ENCODE data around the gene WAS.
"Not testable (repeated sequence)": the region's sequence is repeated elsewhere in the genome, so short reads cannot be mapped to it uniquely, and the experiment has no call there.

WAS gene

GRCh38 chrX:48688531-48689150 lies 5.0 kb downstream of the WAS start:
- no peak for DNase-seq

- no peak for DNase-seq
Measured at GRCh38 chrX:48689208-48689920, 5.8 kb downstream of the WAS start.

DNA sequence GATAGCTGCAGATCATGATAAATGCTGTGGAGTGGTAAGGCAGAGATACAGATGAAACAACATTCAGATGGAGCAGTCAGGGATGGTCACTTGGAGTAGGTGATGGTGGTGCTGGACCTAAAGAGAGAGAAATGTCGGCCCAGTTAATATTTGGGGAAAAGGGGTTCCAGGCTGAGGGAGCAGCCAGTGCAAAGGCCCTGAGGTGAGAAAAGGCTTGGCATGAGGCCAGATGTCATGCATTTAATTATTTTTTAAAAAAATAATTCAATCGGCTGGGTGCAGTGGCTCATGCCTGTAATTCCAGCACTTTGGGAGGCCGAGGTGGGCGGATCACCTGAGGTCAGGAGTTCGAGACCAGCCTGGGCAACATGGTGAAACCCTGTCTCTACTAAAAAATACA lies 8.1 kb downstream of the WAS start:
- DNase-seq = not testable (repeated sequence)

- no peak for DNase-seq
Measured at GRCh38 chrX:48694776-48695533, 11.4 kb downstream of the WAS start.

DNA sequence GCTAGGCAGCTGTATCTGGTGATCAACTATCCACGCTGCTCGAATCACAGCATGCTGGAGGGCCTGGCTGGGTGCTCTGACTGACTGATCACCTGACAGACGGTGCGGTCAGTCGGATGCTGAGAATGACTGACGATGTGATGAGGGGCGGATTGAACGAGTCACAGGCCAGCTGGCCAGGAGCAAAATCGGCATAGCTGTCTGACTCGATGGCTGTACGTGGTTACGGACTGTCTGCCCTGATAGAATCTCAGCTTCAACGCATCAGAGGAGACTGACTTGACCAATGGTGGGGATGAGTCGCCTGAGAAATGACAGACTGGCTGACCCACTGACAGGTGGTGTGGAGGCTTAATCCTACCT lies 11.9 kb downstream of the WAS start:
- DNase-seq = no peak

GRCh38 chrX:48695925-48696300 lies 12.3 kb downstream of the WAS start:
- DNase-seq = no peak

DNA sequence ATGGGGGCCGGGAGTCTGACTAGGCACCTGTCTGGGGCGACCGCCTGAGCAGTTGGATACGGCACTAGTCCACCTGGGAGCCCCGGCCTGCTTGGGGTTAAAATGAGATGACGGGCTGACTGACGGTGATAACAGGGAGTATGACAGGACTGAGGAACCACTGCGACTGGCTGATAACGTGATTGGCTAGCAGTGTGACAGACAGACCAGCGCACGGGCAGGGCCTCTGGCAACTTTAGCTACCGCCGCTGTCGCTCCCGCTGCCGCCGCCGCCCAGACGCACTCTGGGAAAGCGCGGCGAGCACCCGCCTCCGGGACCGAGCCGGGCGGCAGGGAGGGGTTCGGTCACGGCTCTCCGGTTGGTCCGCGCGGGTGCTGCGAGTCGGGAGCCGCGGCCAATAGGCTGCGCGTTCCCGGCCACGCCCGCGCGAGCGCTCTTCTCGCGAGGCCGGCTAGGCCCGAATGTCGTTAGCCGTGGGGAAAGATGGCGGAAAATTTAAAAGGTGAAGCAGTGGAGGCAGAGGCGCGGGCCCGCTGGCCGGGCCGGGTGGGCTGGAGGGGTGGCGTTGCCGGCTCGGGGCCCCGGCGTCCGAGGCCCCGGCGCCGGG lies 12.8 kb downstream of the WAS start, which contains the start of gene SUV39H1:
Gene SUV39H1 (plus strand): TSS at position 434 of the 608 bp plus-strand sequence. CDS start 51 bp downstream, at position 485.
- peak; percentile 59 for DNase-seq

- peak; percentile 6 for DNase-seq
Measured at GRCh38 chrX:48696909-48697727, 13.5 kb downstream of the WAS start.

DNA sequence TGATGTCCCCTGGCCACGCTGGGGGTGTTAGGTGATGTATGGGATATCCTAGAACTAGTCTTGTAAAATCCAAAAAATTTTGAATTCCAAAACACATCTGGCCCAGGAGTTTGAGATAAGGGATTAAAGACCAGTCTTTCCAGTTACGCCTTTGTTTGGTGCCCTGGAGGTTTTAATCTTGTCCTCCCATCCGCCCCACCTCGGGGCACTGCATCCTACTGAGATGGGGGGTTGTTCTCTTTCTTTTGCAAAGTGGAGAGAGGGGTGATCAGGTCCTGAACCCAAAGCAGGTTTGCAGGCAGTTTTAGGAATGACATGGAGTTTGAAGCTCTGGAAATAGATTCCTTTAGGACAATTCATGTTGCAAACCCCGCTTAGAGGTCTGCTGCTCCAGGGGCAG lies 14.7 kb downstream of the WAS start:
- DNase-seq = no peak

DNA sequence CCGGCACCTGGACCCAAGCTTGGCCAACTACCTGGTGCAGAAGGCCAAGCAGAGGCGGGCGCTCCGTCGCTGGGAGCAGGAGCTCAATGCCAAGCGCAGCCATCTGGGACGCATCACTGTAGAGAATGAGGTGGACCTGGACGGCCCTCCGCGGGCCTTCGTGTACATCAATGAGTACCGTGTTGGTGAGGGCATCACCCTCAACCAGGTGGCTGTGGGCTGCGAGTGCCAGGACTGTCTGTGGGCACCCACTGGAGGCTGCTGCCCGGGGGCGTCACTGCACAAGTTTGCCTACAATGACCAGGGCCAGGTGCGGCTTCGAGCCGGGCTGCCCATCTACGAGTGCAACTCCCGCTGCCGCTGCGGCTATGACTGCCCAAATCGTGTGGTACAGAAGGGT lies 16.6 kb downstream of the WAS start:
- no peak for DNase-seq

DNA sequence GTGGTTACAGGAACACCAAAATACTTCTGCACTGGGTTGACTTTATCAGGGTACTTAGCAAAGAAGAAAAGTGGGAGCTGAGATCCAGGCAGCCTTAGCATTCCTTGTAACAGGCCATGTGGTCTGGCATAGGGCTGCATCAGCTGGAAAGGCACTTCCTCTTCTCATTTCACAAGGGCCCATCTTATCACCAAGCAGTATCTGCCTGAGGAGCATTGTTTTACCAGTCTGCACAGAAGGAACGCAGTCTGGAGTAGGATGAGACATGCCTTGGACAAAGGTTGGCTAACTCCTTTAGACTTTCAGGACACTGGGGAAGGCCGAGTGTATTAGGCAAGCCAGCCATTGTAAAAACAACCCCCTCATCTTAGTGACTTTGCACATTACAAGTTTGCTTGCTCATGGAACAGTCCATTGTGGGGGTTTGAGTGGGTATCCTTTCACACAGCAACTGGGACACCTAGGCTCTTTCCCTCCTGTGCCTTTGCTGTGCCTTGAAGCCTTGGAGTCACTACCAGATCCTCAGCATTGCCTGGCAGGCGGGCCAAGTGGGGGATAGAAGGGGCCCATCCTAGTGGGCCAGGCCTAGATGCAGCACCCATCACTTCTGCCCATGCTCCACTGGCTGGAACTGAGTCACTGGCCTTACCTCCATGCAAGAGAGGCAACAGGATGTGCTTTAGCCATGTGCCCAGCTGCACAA lies 17.5 kb downstream of the WAS start:
- DNase-seq = no peak

- no peak for DNase-seq
Measured at GRCh38 chrX:48702032-48702431, 18.4 kb downstream of the WAS start.

DNA sequence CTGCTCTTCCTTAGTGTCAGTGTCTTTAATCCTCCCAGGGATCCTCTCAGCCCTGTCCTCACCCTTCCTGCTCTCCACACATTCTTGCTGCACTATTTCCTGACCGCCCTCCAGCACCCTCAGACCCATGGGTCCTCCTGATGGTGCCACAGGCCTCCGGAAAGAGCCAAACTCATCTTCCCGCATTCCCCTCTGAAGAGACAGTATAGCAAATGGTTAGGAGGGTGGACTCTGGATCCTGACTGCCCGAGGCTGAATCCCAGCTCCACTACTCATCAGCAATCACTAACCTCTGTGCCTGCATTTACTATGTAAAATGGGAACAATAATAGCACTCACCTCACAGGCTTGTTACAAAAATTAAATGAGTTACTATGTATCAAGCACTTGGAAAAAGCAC lies 19.1 kb downstream of the WAS start:
- no peak for DNase-seq

DNA sequence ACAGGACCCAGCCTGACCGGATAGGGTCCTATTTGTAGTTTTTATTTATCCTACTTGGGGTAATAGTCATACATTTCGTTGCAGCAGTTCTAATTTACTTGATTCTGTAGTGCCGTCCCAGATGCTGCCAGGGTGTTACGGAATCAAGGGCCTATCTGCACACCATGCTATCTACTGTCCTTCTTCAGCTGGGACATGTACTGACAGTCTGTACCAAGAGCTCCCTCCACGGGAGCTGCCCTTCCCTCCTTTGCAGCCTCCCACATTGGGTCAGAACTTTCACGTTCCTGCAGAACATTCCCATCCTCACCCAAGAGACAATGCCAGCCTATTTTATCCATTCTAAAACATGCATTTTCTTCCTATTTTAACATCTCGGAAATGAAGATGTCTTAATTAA lies 19.6 kb downstream of the WAS start:
- no peak for DNase-seq

GRCh38 chrX:48703642-48704481 lies 20.3 kb downstream of the WAS start:
- no peak for DNase-seq

DNA sequence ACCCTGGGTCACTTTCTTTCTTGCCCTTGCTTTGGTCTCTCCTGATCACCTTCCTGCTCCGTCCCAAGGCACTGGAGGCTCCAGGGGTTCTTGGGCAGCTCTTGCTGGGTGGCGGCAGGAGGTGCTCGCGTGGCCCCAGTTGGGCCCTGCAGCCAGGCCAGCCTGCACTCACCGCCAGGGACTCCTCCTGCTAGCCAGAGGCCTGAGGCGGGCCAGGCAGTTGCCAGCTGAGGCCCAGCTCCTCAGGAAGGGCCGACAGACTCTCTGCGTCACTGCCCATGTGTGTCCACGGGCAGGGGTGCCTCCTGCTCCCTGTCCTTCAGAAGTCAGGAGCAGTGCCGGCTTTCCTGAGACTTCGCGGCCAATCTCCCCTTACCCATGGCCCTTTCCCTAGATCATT lies 22.3 kb downstream of the WAS start:
- DNase-seq = no peak

- DNase-seq = no peak
Measured at GRCh38 chrX:48709522-48710112, 26.0 kb downstream of the WAS start.

GRCh38 chrX:48711162-48711928 lies 27.7 kb downstream of the WAS start:
- DNase-seq = no peak

GRCh38 chrX:48711929-48712505 lies 28.4 kb downstream of the WAS start:
- no peak for DNase-seq

DNA sequence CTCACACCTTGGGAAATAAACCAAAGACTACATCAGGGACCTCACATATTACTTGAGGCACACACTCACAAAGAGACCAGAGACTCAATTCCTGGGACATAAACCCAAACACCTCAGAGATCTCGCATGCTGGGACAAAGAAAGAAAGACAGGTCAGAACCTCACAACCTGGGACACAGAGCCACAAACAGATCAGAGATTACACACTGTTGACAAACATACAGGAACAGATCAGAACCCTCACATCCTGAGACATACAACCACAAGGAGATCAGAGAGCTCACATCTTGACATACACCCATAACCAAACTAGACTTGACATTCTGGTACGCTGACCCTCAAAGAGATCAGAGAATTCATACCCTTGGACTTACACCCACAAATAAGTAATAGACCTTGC lies 30.2 kb downstream of the WAS start:
- DNase-seq = no peak
